NCI-H187 treated with DMSO at 0.1 percent for 48 hours (cell line): ENCODE measurements around the gene KCNQ2.

Source experiments
- DNase-seq: peaks from one replicate; lab custom pipeline; 2025; lab: John Stamatoyannopoulos, UW

KCNQ2 gene

GRCh38 chr20:63417097-63417737 lies 55.2 kb downstream of the KCNQ2 start:
- no peak for DNase-seq

DNA sequence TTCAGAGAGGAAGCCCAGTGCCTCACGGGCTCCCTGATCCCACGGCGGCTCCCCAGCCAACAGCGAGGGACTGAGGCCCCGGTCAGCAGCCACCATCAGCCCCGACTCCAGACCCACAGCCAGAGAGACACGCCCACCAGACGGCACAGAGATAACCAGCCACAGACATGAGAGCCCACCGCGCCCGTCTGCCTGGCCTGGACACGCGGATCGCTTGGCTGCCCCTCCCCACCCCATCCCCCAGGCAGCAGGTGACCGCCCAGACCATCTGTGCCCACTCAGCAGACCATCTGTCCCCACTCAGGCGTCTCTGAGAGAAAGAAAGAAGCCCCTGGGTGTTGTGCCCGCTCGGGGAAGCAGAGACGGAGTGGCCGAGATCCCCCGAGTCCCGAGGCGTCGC lies 55.8 kb downstream of the KCNQ2 start:
- no peak for DNase-seq

DNA sequence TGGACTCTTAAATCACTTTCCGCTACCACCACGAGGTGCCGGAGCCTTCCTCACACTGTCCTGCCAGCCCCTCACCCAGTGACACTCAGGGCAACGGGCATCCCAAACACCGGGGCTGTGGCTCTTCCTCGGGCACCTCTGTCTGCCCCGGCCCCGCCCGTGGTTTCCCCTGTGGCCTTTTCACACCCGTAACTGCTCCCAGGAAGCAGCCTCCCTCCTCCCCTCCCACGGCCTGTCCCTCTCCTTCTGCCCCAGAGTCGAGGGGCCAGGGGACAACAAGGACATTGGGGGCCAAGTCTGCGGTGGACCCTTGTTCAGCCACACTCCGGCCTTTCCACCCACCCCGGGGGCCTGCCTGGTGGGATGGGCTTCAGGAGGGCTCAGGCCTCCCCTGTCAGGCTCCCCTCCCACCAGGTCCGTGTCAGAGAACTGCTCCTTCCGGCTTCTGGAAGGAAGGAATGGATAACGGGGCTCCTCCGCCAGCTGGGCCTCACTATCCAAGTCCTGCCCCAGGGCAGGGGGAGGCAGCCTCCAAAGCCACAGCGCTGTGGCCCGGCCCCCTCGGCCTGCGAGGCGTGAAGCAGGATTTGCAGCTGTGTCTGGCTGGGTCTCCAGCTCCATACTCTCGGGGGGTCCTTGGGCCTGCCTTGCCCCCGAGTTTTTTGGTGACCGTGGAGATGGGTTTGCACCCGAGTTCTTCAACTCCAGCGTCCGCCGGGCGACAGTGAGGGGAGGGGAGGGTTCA lies 56.6 kb downstream of the KCNQ2 start:
- no peak for DNase-seq

GRCh38 chr20:63414720-63415430 lies 57.6 kb downstream of the KCNQ2 start:
- DNase-seq = no peak

- DNase-seq = no peak
Measured at GRCh38 chr20:63413963-63414684, 58.3 kb downstream of the KCNQ2 start.

- DNase-seq = no peak
Measured at GRCh38 chr20:63413323-63413722, 59.1 kb downstream of the KCNQ2 start.

- DNase-seq = no peak
Measured at GRCh38 chr20:63412889-63413288, 59.6 kb downstream of the KCNQ2 start.

- DNase-seq = no peak
Measured at GRCh38 chr20:63411898-63412631, 60.4 kb downstream of the KCNQ2 start.

- no peak for DNase-seq
Measured at GRCh38 chr20:63411151-63411897, 61.1 kb downstream of the KCNQ2 start.

DNA sequence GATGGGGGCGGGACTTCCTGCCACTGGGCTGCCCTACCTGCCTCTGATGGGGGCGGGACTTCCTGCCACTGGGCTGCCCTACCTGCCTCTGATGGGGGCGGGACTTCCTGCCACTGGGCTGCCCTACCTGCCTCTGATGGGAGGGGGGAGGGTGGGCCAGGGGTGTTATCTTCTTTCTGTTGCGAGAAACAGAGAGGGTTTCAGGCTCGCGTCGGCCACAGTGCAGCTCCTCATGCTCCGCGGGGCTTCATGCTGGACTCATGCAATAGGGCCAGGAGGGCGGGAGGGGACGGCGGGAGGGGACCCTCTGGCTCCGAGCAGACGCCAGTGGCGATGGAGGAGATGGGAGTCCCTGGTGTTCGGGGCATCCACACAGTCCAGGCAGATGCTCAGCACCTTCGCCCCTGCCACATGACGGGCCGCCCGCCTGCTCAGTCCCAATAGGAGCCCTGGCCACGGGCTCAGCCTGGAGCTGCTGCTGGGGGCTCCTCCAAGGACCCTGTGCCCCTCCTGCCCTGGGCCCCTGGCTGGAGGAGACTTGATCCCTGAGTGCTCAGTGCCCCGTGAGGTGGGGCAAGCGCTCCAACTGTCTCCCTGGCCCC lies 62.5 kb downstream of the KCNQ2 start:
- DNase-seq = no peak

GRCh38 chr20:63409066-63409833 lies 63.2 kb downstream of the KCNQ2 start:
- DNase-seq = no peak

GRCh38 chr20:63408684-63409046 lies 63.8 kb downstream of the KCNQ2 start:
- DNase-seq = no peak

DNA sequence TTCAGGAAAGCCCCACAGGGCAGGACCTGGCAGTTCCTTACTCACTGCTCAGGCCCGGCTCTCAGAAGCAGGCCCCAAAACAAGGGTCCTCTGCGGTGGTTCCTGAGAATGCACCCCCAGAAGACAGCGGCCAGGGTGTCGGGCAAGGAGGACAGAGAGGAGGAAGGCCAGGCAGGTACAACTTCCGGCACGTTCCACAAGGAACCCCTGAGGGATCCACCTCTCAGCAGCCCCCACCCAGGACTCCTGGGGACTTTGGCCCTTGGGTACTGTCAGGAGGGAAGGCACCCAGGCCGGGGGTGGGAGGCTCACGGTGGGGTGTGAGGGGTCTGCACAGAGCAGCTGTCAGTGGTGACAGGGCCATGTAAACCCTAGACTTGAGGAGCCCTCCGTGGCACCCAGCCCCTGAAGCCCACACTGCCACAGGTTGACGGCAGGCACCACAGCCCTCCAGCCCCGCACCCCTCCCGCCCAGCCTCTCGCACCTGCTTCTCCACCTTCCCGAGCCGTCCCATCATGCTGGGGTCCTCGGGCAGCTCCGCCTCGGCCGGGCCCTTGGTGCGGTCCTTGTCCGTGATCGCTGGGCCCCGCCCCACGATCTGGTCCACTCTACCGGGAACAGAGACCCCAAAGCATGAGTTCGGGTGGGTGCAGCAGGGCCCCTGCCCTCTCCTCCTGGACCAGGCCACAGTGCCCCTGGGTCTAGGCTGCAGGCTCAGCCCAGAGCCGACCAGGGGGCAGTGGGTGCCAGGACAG lies 64.3 kb downstream of the KCNQ2 start:
- DNase-seq = no peak

DNA sequence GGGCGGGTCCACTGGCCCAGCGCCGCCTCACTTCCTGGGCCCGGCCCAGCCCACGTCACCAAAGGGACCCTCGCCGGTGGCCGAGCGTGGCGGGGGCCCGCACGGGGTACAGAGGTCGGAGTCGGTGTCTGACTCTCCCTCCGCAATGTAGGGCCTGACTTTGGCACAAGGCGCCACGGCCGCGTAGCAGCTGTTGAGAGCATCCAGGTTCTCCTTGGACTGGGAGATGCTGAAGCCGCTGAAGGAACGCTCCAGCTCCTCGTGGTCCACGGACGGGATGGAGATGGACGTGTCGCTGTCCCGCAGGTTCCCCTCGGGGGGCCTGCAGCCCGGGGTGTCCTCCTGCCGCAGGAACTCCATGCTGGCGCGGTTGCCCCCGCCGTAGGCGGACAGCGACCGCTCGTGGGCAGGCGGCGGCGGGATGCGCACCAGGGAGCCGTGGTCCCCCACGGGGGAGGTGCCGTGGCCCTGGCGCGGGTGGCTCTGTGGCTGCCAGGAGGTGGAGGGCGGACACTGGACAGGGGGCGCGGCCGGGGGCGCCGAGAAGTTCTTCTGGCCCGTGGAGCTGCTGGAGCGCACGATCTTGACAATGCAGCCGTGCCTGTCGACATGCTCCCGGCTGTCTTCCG lies 65.7 kb downstream of the KCNQ2 start:
- DNase-seq = no peak

- DNase-seq = no peak
Measured at GRCh38 chr20:63406011-63406410, 66.4 kb downstream of the KCNQ2 start.

GRCh38 chr20:63405102-63405730 lies 67.2 kb downstream of the KCNQ2 start:
- no peak for DNase-seq

GRCh38 chr20:63404129-63405085 lies 68.0 kb downstream of the KCNQ2 start:
- peak; percentile 46 for DNase-seq
